ENCODE data around the gene GARRE1.
A peak's percentile ranks its signal among the peaks of the same experiment; 100 is the strongest.
"Not testable (repeated sequence)": the region's sequence is repeated elsewhere in the genome, so short reads cannot be mapped to it uniquely, and the experiment has no call there.

GARRE1 gene, protein sequence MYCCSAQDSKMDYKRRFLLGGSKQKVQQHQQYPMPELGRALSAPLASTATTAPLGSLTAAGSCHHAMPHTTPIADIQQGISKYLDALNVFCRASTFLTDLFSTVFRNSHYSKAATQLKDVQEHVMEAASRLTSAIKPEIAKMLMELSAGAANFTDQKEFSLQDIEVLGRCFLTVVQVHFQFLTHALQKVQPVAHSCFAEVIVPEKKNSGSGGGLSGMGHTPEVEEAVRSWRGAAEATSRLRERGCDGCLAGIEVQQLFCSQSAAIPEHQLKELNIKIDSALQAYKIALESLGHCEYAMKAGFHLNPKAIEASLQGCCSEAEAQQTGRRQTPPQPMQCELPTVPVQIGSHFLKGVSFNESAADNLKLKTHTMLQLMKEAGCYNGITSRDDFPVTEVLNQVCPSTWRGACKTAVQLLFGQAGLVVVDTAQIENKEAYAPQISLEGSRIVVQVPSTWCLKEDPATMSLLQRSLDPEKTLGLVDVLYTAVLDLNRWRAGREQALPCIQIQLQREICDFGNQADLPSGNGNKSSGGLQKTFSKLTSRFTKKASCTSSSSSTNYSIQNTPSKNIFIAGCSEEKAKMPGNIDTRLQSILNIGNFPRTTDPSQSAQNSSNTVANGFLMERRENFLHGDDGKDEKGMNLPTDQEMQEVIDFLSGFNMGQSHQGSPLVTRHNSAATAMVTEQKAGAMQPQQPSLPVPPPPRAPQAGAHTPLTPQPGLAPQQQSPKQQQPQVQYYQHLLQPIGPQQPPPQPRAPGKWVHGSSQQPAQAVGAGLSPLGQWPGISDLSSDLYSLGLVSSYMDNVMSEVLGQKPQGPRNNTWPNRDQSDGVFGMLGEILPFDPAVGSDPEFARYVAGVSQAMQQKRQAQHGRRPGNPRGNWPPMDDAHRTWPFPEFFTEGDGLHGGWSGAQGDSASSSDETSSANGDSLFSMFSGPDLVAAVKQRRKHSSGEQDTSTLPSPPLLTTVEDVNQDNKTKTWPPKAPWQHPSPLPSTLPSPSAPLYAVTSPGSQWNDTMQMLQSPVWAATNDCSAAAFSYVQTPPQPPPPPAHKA (N-terminal part only)

GRCh38 chr19:34254046-34254697 lies at the start of gene GARRE1:
TSS of gene GARRE1 (plus strand) at chr19:34254554. CDS start at chr19:34300474, 45,920 bp downstream.
- DNase-seq, result peak; percentile 70

DNA sequence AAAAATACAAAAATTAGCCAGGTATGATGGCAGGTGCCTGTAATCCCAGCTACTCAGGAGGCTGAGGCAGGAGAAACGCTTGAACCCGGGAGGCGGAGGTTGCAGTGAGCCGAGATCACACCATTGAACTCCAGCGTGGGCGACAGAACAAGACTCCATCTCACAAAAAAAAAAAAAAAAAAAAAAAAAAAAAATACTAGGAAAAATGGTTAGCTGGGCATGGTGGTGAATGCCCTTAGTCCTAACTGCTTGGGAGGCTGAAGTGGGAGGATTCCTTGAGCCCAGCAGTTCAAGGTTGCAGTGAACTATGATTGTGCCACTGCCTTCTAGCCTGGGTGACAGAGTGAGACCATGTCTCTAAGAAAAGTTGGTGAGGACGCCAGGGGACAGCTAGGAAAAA lies 49.0 kb upstream of the GARRE1 start:
- not testable (repeated sequence) for DNase-seq

DNA sequence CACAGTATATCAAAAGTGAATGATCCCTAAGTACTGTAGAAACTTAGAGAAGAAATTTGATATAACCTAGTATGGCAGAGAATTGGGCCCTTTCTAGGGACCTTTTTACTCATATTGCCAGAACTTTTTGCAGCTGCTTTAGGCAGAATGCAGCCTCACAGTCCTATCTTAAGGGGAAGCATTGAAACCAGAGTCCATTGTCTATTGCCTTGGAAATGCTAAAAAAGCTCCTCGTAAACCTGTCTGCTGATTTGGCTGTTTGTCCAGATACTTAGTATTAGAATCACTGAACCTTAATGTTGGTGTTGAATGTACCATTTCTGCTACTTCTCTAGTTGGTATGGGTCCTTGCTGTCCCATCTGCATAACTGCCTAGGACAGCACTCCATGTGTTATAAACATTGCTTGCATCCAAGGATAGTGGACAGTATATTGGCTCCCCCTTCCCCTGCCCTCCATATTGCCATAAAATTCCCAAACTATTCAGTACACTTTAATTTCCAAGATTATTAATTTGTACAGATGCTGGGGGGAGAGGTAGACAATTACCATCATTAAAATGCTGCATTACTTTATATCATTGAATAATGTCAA lies 46.0 kb upstream of the GARRE1 start:
- DNase-seq, result no peak

- DNase-seq, result no peak
Observed at GRCh38 chr19:34209726-34210125, 44.6 kb upstream of the GARRE1 start.

DNA sequence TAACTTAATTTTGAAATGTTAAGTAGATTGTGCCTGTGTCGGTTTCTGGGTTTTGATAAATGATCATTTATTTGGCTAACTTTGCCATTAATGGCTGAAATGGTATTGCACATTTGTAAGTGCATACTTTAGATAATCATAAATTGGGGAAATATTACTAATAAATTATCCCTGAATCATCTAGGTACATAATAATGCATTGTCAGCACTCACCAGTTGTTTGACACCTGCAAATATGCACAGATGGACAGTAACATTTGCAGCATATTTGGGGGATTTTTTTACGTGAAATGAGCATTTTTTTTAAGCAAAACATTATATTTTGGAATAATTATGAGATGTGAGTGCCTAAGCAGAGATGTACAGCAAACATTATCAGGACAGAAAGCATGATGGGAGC lies 41.1 kb upstream of the GARRE1 start:
- DNase-seq, result no peak

- no peak for DNase-seq
Observed at GRCh38 chr19:34214040-34214439, 40.3 kb upstream of the GARRE1 start.

GRCh38 chr19:34215006-34215665 lies 39.2 kb upstream of the GARRE1 start:
- DNase-seq, result no peak

GRCh38 chr19:34215666-34216038 lies 38.7 kb upstream of the GARRE1 start:
- DNase-seq, result no peak

DNA sequence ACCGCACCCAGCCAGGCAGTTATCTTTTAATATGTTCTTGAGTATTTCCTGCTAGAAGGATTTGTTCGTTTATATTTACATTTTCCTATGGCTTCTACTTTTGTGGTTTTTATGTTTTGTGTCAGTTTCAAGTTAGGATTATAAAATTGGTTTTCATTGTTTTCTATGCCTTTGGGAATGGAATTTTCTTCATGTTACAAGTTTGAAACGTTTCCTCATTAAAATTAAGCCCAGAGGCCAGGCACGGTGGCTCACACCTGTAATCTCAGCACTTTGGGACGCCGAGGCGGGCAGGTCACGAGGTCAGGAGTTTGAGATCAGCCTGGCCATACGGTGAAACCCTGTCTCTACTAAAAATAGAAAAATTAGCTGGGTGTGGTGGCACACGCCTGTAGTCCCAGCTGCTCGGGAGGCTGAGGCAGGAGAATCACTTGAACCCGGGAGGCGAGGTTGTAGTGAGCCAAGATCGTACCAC lies 37.6 kb upstream of the GARRE1 start:
- not testable (repeated sequence) for DNase-seq

DNA sequence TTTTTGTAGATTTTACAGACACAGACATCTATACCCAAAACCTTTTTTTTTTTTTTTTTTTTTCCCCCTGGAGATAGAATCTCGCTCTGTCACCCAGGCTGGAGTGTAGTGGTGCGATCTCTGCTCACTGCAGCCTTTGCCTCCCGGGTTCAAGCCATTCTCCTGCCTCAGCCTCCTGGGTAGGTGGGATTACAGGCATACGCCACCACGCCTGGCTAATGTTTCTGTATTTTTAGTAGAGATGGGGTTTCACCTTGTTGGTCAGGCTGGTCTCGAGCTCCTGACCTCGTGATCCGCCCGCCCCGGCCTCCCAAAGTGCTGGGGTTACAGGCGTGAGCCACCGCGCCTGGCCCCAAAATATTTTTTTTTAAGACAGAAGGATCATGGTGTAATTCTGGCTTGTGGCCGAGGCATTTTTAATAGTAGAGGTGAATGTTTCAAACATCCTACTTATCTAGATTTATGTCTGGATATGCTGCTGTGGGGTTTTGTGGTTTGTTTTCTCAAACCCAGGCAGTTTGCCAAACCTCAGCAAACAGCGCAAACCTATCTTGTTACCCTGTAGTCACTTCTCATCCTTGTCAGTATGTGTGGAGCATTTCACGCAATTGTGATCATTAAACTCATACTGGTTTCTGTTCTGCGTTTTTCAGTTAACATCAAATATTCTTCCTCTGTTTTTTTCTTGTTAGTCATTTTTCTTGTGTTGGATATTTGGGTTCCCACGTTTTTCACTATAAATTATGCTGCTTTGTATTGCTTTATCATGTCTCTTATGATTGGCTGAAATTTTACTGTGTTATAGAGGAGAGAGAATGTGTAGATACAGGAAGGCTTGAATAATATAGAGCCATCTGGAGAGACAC lies 36.2 kb upstream of the GARRE1 start:
- DNase-seq, result peak; percentile 92

GRCh38 chr19:34218818-34219164 lies 35.6 kb upstream of the GARRE1 start:
- DNase-seq, result no peak

- peak; percentile 85 for DNase-seq
Observed at GRCh38 chr19:34220472-34221063, 33.8 kb upstream of the GARRE1 start.

- no peak for DNase-seq
Observed at GRCh38 chr19:34222386-34222785, 32.0 kb upstream of the GARRE1 start.

DNA sequence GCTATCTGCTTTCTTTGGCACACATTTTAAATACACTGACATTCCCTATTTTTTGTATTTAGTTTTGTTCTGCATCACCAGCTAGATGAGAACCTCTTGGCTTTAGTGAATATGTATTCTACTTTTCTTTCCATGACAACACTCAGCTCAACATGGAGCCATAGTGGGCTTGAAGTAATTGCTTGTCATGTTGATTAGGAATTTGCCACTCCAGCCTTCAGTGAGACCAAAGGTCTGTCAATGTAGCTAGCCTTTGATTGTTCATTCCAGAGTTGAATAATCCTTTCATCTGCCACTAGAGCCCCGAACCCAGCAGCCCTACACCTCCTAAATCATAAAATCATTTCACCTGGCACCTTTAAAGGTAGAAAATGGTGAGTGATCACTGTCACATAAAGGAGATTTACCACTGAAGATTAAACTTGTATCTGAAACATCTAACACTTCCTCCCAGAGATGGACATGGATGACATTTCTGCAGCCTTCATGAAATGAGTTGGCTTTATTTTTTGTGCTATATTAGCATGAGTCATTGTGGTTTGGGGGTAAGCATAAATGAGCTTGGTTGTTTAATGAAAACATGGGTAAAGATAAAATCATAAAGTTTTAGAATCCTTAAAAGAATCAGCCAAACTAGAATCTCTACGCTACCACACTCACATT lies 29.2 kb upstream of the GARRE1 start:
- peak; percentile 32 for DNase-seq

DNA sequence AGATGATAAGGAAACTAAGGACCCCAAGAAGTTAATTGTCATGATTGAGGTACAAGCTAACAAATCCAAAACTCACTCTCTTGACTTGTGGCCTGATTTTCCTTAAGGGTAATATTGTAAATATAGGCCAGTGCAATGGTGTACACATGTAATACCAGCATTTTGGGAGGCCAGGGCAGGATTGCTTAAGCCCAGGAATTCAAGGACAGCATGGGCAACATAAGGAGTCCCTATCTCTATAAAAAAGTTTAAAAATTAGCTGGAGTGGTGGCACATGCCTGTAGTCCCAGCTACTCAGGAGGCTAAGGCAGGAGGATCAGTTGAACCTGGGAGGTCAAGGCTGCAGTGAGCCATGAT lies 28.7 kb upstream of the GARRE1 start:
- no peak for DNase-seq

- no peak for DNase-seq
Observed at GRCh38 chr19:34226036-34226435, 28.3 kb upstream of the GARRE1 start.

- DNase-seq, result no peak
Observed at GRCh38 chr19:34228347-34228746, 26.0 kb upstream of the GARRE1 start.

- DNase-seq, result no peak
Observed at GRCh38 chr19:34228762-34229161, 25.6 kb upstream of the GARRE1 start.

DNA sequence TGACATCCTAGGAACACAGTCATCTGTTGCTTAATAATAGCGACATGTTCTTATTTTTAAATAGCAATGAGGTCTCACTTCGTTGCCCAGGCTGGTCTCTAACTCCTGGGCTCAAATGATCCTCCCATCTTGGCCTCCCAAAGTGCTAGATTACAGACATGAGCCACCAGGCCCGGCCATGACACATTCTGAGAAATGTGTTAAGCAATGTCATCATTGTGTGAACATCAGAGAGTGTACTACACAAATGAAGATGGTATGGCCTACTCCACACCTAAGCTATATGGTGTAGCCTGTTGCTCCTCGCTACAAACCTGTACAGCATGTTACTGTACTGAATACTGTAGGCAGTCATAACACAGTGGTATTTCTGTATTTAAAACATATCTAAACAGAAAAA lies 24.6 kb upstream of the GARRE1 start:
- no peak for DNase-seq

GRCh38 chr19:34230820-34231219 lies 23.5 kb upstream of the GARRE1 start:
- DNase-seq, result no peak

All from hematopoietic multipotent progenitor cell treated with erythropoietin and hydrocortisone succinate and interleukin-3 and kit ligand, for 8 days (in vitro differentiated cells).